ENCODE data around the gene PEX11B. TPM values are rescaled to one million over a fixed set of nuclear protein-coding genes. Genes with fewer than 3 reads are reported as not detected.

PEX11B gene
- total RNA-seq, 4 donors from 2014 or later = 10.2 to 25.2 (median 15.7) TPM

DNA sequence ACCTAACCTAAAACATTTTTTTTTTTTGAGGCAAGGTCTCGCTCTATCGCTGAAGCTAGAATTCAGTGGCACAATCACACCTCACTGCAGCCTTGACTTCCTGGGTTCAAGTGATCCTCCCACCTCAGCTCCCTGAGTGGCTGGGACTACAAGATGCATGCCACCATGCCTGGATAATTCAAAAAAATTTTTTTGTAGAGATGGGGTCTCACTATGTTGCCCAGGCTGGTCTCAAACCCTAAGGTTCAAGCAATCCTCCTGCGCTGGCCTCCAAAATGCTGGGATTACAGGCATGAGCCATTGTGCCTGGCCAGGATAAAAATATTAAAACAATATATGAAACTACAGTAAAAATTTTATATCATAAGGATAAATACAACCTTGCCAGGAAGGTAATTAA is 34.4 kb upstream of the PEX11B start:
- DNase-seq (ENCODE audit: low spot score) = no peak
- no peak for ATAC-seq (ENCODE audit: low FRiP score)
- no peak for TF ChIP-seq CTCF (IDR thresholded peaks at IDR 0.05)

- TF ChIP-seq CTCF (IDR thresholded peaks at IDR 0.05) = no peak
- DNase-seq (ENCODE audit: low spot score) (no peak), ATAC-seq (ENCODE audit: low FRiP score) (no peak)
Observed at GRCh38 chr1:145951526-145951925, 33.0 kb upstream of the PEX11B start.

DNA sequence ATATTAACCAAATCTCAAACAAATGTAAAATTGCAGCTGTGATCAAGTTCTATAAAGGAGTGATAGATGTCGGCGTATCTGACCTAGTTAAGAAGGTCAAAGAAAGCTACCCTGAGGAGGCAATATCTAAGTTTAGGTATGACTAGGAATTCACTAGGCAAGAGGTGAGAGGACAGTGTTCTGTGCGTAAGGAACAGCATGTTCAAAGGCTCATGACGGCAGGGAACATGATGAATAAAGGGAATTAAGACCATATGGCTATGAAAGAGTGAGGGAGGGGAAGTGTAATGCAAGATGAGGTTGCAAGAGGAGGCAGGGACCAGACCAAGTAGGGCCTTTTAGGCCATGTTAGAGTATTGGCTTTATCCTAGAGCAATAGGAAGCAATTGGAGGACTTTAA is 30.7 kb upstream of the PEX11B start:
- no peak for DNase-seq (ENCODE audit: low spot score)
- ATAC-seq (ENCODE audit: low FRiP score) = no peak
- no peak for TF ChIP-seq CTCF (IDR thresholded peaks at IDR 0.05)

DNA sequence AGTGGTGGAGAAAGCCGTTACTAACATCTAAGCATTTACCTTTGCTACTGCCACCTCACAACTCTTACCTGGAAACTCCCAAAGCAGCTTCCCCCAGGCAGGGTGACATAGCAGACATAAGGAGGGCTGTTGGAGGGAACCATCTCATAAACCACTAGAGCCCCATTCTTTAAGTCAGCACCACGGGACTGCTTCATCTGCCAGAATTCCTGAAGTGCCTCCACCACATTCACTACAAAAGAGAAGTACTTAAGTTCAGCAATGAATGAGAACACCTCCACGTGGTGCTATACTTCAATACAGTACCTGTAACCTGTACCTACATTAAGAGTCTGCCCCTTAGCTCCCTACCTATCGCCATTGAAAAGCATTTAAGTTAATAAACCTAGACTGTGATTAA is 29.0 kb upstream of the PEX11B start:
- DNase-seq (ENCODE audit: low spot score) (no peak), ATAC-seq (ENCODE audit: low FRiP score) (no peak)
- TF ChIP-seq CTCF (IDR thresholded peaks at IDR 0.05) = no peak

DNA sequence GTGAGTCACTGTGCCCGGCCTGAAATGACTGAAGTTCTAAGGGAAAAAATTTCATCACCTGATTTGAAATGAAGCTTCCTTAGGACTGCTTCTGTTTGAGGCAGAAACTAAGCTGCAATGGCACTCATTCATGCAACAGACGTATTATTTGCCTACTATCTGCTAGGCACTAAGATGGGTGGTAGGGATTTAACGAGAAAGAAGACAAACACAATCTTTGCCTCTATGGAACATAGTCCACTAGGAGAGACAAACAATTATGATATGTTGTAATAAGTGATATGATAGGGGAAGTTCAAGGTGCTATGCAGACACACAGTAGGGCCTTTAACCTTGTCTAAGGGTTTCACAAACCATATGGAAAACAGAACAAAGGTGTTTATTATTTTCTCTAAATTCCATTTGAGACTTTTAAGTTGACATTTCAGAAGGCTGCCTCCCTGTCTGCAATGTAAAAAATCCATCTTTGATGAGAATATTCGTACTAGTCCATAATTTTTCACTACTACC is 28.0 kb upstream of the PEX11B start:
- TF ChIP-seq CTCF (IDR thresholded peaks at IDR 0.05) = no peak
- no peak for ATAC-seq (ENCODE audit: low FRiP score)
- no peak for DNase-seq (ENCODE audit: low spot score)

GRCh38 chr1:145944532-145944931 is 26.0 kb upstream of the PEX11B start:
- DNase-seq (ENCODE audit: low spot score) (no peak), ATAC-seq (ENCODE audit: low FRiP score) (no peak)
- no peak for TF ChIP-seq CTCF (IDR thresholded peaks at IDR 0.05)

DNA sequence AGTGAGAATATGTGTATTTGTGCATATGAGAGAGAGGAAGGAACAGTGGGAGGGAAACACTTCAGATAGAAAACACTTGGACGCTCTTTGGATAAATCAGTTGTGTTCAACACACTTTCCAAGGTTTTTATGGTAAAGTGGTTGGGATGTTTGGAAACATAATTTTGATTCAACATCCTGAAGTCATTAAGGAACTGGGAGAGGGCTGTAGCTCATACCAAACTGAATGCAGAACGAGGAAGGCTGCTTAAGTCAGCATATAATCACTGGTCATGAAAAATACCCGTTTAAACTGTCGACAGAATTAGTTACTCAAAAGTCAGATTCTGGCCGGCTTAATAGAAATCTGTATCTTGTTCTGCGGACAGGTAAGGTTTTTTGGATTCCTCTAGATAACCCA is 24.4 kb upstream of the PEX11B start:
- ATAC-seq (ENCODE audit: low FRiP score) = no peak
- no peak for TF ChIP-seq CTCF (IDR thresholded peaks at IDR 0.05)
- DNase-seq (ENCODE audit: low spot score) = no peak
